HG02610 (cell line): ENCODE measurements around the gene MBNL1.
A peak's percentile ranks its signal among the peaks of the same experiment; 100 is the strongest.

Source experiments
- ATAC-seq: cut with Tn5 transposase; IDR thresholded peaks from one replicate; pipeline ENCODE4 v1.9.1; 2021; ENCODE audit warnings: mild to moderate bottlenecking, moderate library complexity; ENCODE audit not compliant: unreplicated experiment

MBNL1 gene

GRCh38 chr3:152466784-152467183, 198.1 kb downstream of the MBNL1 start:
- ATAC-seq, result peak; percentile 50

GRCh38 chr3:152469248-152470025, 200.7 kb downstream of the MBNL1 start:
- no peak for ATAC-seq

GRCh38 chr3:152470095-152470494, 201.4 kb downstream of the MBNL1 start:
- no peak for ATAC-seq

- ATAC-seq, result no peak
Observed at GRCh38 chr3:152470893-152471292, 202.2 kb downstream of the MBNL1 start.

GRCh38 chr3:152471814-152472671, 203.3 kb downstream of the MBNL1 start:
- peak; percentile 76 for ATAC-seq

GRCh38 chr3:152472672-152472954, 203.9 kb downstream of the MBNL1 start:
- no peak for ATAC-seq

GRCh38 chr3:152474585-152474984, 205.9 kb downstream of the MBNL1 start:
- peak; percentile 68 for ATAC-seq

GRCh38 chr3:152477422-152477821, 208.7 kb downstream of the MBNL1 start:
- no peak for ATAC-seq

GRCh38 chr3:152480282-152480953, 211.7 kb downstream of the MBNL1 start:
- peak; percentile 95 for ATAC-seq

GRCh38 chr3:152486364-152486763, 217.6 kb downstream of the MBNL1 start:
- no peak for ATAC-seq

- ATAC-seq, result no peak
Observed at GRCh38 chr3:152488449-152488848, 219.7 kb downstream of the MBNL1 start.

GRCh38 chr3:152491922-152492321, 223.2 kb downstream of the MBNL1 start:
- peak; percentile 85 for ATAC-seq

GRCh38 chr3:152496286-152496685, 227.6 kb downstream of the MBNL1 start:
- ATAC-seq, result no peak

GRCh38 chr3:152496716-152497115, 228.0 kb downstream of the MBNL1 start:
- peak; percentile 46 for ATAC-seq

GRCh38 chr3:152497457-152497856, 228.7 kb downstream of the MBNL1 start:
- no peak for ATAC-seq

GRCh38 chr3:152497890-152498289, 229.2 kb downstream of the MBNL1 start:
- no peak for ATAC-seq

- no peak for ATAC-seq
Observed at GRCh38 chr3:152499791-152500385, 231.2 kb downstream of the MBNL1 start.

GRCh38 chr3:152505926-152506325, 237.2 kb downstream of the MBNL1 start:
- ATAC-seq, result peak; percentile 96

GRCh38 chr3:152508705-152509104, 240.0 kb downstream of the MBNL1 start:
- ATAC-seq, result no peak

GRCh38 chr3:152511904-152512303, 243.2 kb downstream of the MBNL1 start:
- ATAC-seq, result peak; percentile 94

- ATAC-seq, result no peak
Observed at GRCh38 chr3:152513301-152513960, 244.7 kb downstream of the MBNL1 start.
